HG03045 (cell line): ENCODE measurements around the gene CCDC40.
"Not testable (repeated sequence)": the region's sequence is repeated elsewhere in the genome, so short reads cannot be mapped to it uniquely, and the experiment has no call there.

ENCODE experiments used
- ATAC-seq: cut with Tn5 transposase; IDR thresholded peaks from one replicate; pipeline ENCODE4 v1.9.1; 2021; ENCODE audit warnings: mild to moderate bottlenecking, moderate library complexity; ENCODE audit not compliant: unreplicated experiment

CCDC40 gene

GRCh38 chr17:80043963-80044362 is 7.5 kb downstream of the CCDC40 start:
- no peak for ATAC-seq

- no peak for ATAC-seq
Observed at GRCh38 chr17:80045703-80046102, 9.3 kb downstream of the CCDC40 start.

GRCh38 chr17:80046709-80047108 is 10.3 kb downstream of the CCDC40 start:
- ATAC-seq: not testable (repeated sequence)

- ATAC-seq: no peak
Observed at GRCh38 chr17:80047176-80047575, 10.7 kb downstream of the CCDC40 start.

- no peak for ATAC-seq
Observed at GRCh38 chr17:80049986-80050385, 13.5 kb downstream of the CCDC40 start.

GRCh38 chr17:80050706-80051105 is 14.3 kb downstream of the CCDC40 start:
- no peak for ATAC-seq

GRCh38 chr17:80051681-80052080 is 15.2 kb downstream of the CCDC40 start:
- ATAC-seq: no peak

- no peak for ATAC-seq
Observed at GRCh38 chr17:80053102-80053501, 16.7 kb downstream of the CCDC40 start.

GRCh38 chr17:80055597-80055996 is 19.2 kb downstream of the CCDC40 start:
- no peak for ATAC-seq

- no peak for ATAC-seq
Observed at GRCh38 chr17:80058311-80058955, 22.0 kb downstream of the CCDC40 start.

- ATAC-seq: no peak
Observed at GRCh38 chr17:80060644-80061043, 24.2 kb downstream of the CCDC40 start.

GRCh38 chr17:80061421-80061820 is 25.0 kb downstream of the CCDC40 start:
- ATAC-seq: no peak

- ATAC-seq: no peak
Observed at GRCh38 chr17:80063830-80064585, 27.6 kb downstream of the CCDC40 start.

- no peak for ATAC-seq
Observed at GRCh38 chr17:80064696-80065095, 28.3 kb downstream of the CCDC40 start.

GRCh38 chr17:80065478-80066170 is 29.2 kb downstream of the CCDC40 start:
- ATAC-seq: no peak

GRCh38 chr17:80067393-80067986 is 31.0 kb downstream of the CCDC40 start:
- no peak for ATAC-seq

GRCh38 chr17:80068301-80069222 is 32.1 kb downstream of the CCDC40 start:
- no peak for ATAC-seq

- ATAC-seq: no peak
Observed at GRCh38 chr17:80070375-80071115, 34.1 kb downstream of the CCDC40 start.

GRCh38 chr17:80071116-80071841 is 34.8 kb downstream of the CCDC40 start:
- no peak for ATAC-seq
